HG02678 (cell line): ENCODE results near the gene AWAT2.

Experiments
- ATAC-seq: cut with Tn5 transposase; IDR thresholded peaks from one replicate; pipeline ENCODE4 v1.9.1; 2021; ENCODE audit warnings: mild to moderate bottlenecking, moderate library complexity; ENCODE audit not compliant: unreplicated experiment

Gene AWAT2

GRCh38 chrX:70049925-70050324 lies at the start of gene AWAT2:
Gene AWAT2, minus strand, starts transcription at chrX:70049938. Its CDS starts 6 bp downstream, at chrX:70049932.
- ATAC-seq, result no peak

GRCh38 chrX:70096052-70096451 lies 46.3 kb upstream of the AWAT2 start:
- ATAC-seq, result no peak

GRCh38 chrX:70092247-70092646 lies 42.5 kb upstream of the AWAT2 start:
- no peak for ATAC-seq

GRCh38 chrX:70089604-70090297 lies 40.0 kb upstream of the AWAT2 start:
- ATAC-seq, result no peak

- no peak for ATAC-seq
Observed at GRCh38 chrX:70088751-70089150, 39.0 kb upstream of the AWAT2 start.

GRCh38 chrX:70087857-70088630 lies 38.3 kb upstream of the AWAT2 start:
- ATAC-seq, result no peak

GRCh38 chrX:70084592-70085240 lies 35.0 kb upstream of the AWAT2 start:
- no peak for ATAC-seq

GRCh38 chrX:70082723-70083122 lies 33.0 kb upstream of the AWAT2 start:
- no peak for ATAC-seq

- ATAC-seq, result no peak
Observed at GRCh38 chrX:70079870-70080269, 30.1 kb upstream of the AWAT2 start.

GRCh38 chrX:70079297-70079696 lies 29.6 kb upstream of the AWAT2 start:
- ATAC-seq, result no peak

- no peak for ATAC-seq
Observed at GRCh38 chrX:70066646-70067045, 16.9 kb upstream of the AWAT2 start.

- ATAC-seq, result no peak
Observed at GRCh38 chrX:70062961-70063550, 13.3 kb upstream of the AWAT2 start.

GRCh38 chrX:70062076-70062475 lies 12.3 kb upstream of the AWAT2 start, which contains the start of gene OTUD6A:
Gene OTUD6A, plus strand, starts transcription at chrX:70062457. Its CDS starts 68 bp downstream, at chrX:70062525.
- ATAC-seq, result no peak

- ATAC-seq, result no peak
Observed at GRCh38 chrX:70054391-70054790, 4.7 kb upstream of the AWAT2 start.

GRCh38 chrX:70052895-70053615 lies 3.3 kb upstream of the AWAT2 start:
- ATAC-seq, result no peak

GRCh38 chrX:70049406-70049805 lies 332 bp downstream of the AWAT2 start:
- ATAC-seq, result no peak

GRCh38 chrX:70046978-70047377 lies 2.8 kb downstream of the AWAT2 start:
- no peak for ATAC-seq

- ATAC-seq, result no peak
Observed at GRCh38 chrX:70044541-70045245, 5.0 kb downstream of the AWAT2 start.

- no peak for ATAC-seq
Observed at GRCh38 chrX:70043685-70044084, 6.1 kb downstream of the AWAT2 start.
